T-helper 1 cell treated with Interleukin-12 subunit alpha and Interleukin-12 subunit beta and Interleukin-4 antibody, amounts not matched to agents 30 ng/mL and 1 ng/mL, for 36 hours (primary cell): ENCODE data around the gene ZNF771. TPM values are rescaled to one million over a fixed set of nuclear protein-coding genes. Genes with fewer than 3 reads are reported as not detected.
"Not testable (repeated sequence)": the region's sequence is repeated elsewhere in the genome, so short reads cannot be mapped to it uniquely, and the experiment has no call there.

ENCODE experiments used
- intact Hi-C: fragments of 100-400 bp; cut with micrococcal nuclease; formaldehyde crosslinking; loops from one replicate; pipeline ENCODE4 v1.15.1; 2024
- total RNA-seq: library from RNA; stranded (reverse); gene quantifications from 2 replicates; pipeline ENCODE4 v1.2.3, GENCODE V29; 2022

The ZNF771 gene
- total RNA-seq, 1 donor from 2014 or later: 5.9 TPM

GRCh38 chr16:30457743-30458560 is 50.5 kb downstream of the ZNF771 start:
- intact Hi-C loops: loop anchor here (1.0 kb wide), 1 partner anchor 14 kb away; the partner anchor contains the start of gene ITGAL

GRCh38 chr16:30458561-30459394 is 51.4 kb downstream of the ZNF771 start:
- intact Hi-C loops: loop anchor here (1.0 kb wide), 2 partner anchors 14 to 28 kb away; partner anchors contain the start of genes DCTPP1 and ITGAL

- intact Hi-C loops: loop anchor here (1.0 kb wide), 1 partner anchor 29 kb away; the partner anchor contains the start of gene DCTPP1
These were observed 52.0 kb downstream of the ZNF771 start for GRCh38 chr16:30459456-30459855.

GRCh38 chr16:30461426-30461825 is 54.0 kb downstream of the ZNF771 start:
- intact Hi-C loops: not testable (repeated sequence)

GRCh38 chr16:30464078-30464477 is 56.7 kb downstream of the ZNF771 start:
- intact Hi-C loops: no loop called here

Other genes with a start within 250 kb of the ZNF771 start
- gene CORO1A, start 224.0 kb upstream of the ZNF771 start, total RNA-seq: 1,802 and 1,829 TPM in 2 replicates
- gene BOLA2B, start 213.9 kb upstream of the ZNF771 start, total RNA-seq: 183 and 188 TPM in 2 replicates
- gene SLX1A, start 213.7 kb upstream of the ZNF771 start, total RNA-seq: 57.3 and 64.3 TPM in 2 replicates
- 29.2 and 31.7 TPM in 2 replicates for gene SULT1A3, start 208.4 kb upstream of the ZNF771 start, total RNA-seq
- 10.8 and 19.5 TPM in 2 replicates for gene NPIPB13, start 159.1 kb upstream of the ZNF771 start, total RNA-seq
- 84.1 and 88.8 TPM in 2 replicates for gene CD2BP2, start 52.3 kb upstream of the ZNF771 start, total RNA-seq
- gene TBC1D10B, start 37.1 kb upstream of the ZNF771 start, total RNA-seq: 71.1 and 72.7 TPM in 2 replicates
- not detected in 2 replicates for gene MYL11, start 32.8 kb upstream of the ZNF771 start, total RNA-seq
- 355 and 356 TPM in 2 replicates for gene SEPTIN1, start 25.0 kb upstream of the ZNF771 start, total RNA-seq
- 17.2 and 18.0 TPM in 2 replicates for gene ZNF48, start 12.2 kb upstream of the ZNF771 start, total RNA-seq
- 76.4 and 78.5 TPM in 2 replicates for gene DCTPP1, start 22.4 kb downstream of the ZNF771 start, total RNA-seq
- 73.8 and 77.3 TPM in 2 replicates for gene SEPHS2, start 38.3 kb downstream of the ZNF771 start, total RNA-seq
- gene ITGAL, start 65.1 kb downstream of the ZNF771 start, total RNA-seq: 660 and 669 TPM in 2 replicates
- 6.7 and 6.9 TPM in 2 replicates for gene ZNF768, start 119.0 kb downstream of the ZNF771 start, total RNA-seq
- gene ZNF747, start 127.3 kb downstream of the ZNF771 start, total RNA-seq: 13.8 and 14.1 TPM in 2 replicates
- 21.2 and 22.5 TPM in 2 replicates for gene ZNF764, start 150.8 kb downstream of the ZNF771 start, total RNA-seq
- gene ZNF688, start 164.1 kb downstream of the ZNF771 start, total RNA-seq: 13.2 and 13.6 TPM in 2 replicates
- gene ZNF785, start 178.1 kb downstream of the ZNF771 start, total RNA-seq: 21.5 and 22.4 TPM in 2 replicates
- 13.5 and 13.7 TPM in 2 replicates for gene ZNF689, start 202.8 kb downstream of the ZNF771 start, total RNA-seq
- 90.0 and 91.6 TPM in 2 replicates for gene PRR14, start 243.4 kb downstream of the ZNF771 start, total RNA-seq